ENCODE data around the gene TEX29.

Gene TEX29

DNA sequence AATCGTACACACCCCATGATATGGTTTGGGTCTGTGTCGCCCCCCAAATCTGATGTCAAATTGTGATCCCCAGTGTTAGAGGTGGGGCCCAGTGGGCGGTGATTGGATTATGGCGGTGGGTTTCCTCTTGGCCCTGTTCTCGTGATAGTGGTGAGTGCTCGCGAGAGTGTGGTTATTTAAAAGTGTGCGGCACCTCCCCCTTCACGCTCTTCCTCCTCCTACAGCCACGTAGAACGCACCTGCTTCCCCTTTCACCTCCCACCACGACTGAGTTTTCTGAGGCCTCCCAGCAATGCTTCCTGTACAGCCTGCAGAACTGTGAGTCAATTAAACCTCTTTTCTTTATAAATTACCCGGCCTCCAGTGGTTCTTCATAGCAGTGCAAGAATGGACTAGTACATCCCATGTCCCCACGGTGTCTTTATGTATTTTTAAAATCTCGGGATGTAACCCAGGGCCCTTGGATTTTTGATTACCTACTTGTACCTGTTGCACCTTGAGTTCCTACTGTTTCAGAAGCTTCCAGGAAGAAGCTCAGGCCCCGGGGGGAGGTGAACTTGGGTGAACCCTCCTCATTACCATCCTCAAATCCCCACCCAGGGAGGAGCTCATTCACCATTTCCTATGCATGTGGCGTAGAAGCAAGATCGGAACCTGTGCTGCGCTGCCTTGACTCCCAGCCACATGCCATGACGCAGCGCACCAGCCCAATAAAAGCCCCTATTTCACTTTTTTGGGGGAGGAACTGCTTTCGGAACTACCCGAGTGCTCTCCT is 52.4 kb downstream of the TEX29 start:
- DNase-seq, result no peak

GRCh38 chr13:111373486-111373885 is 53.0 kb downstream of the TEX29 start:
- no peak for DNase-seq

GRCh38 chr13:111380431-111380830 is 60.0 kb downstream of the TEX29 start:
- DNase-seq, result no peak

DNA sequence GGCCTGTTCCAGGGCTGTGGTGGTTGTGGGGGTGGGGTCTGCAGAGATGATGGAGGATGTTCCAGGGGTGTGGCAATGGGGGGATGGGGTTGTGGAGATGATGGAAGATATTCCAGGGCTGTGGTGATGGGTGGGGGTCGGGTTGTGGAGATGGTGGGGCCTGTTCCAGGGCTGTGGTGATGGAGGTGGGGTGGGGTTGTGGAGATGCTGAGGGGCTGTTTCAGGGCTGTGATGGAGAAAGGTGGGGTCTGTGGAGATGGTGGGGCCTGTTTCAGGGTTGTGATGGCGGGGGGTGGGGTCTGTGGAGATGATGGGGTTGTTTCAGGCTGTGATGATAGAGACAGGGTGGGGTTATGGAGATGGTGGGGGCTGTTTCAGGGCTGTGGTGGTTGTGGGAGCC is 62.0 kb downstream of the TEX29 start:
- no peak for DNase-seq

- DNase-seq, result no peak
These were observed 62.4 kb downstream of the TEX29 start for GRCh38 chr13:111382877-111383276.

DNA sequence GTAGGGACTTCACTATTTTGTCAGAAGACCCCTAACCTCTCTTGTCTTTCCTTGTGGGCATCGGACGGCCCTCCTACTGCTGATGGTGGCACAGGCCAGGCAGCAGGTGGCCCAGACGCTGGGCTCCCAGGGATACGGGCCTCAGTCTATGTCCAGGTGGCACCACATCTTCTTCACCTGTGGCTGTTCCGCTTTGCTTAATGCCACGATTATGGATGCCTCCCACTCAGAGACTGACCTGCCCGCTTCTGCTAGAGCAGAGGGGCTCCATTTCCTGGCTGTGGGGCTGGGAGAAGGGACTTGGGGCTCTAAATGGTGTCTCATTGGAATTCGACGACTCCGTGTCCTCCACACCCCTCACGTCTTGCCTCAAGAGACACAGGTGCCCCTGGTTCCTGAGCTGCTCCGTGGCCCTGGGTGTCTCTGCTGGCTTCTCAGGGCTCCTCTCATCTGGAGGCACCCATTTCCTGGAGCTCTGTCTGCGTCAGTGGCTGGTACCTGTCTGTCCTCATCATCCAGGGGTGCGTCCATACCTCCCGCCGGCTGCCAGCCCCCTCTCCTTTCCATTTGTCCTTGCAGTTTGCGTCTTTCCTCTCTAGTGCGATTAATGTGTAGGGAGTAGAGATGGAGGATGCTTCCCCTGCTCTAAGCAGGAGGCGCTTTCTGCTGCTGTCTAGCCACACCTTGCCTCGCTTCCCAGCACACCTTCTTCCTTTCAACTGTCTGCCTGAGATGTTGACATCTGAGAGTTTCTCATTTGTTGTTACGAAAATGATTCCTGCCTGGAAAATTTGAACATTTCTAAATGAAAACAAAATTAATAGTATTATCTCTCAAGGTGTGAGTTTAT is 63.4 kb downstream of the TEX29 start:
- no peak for DNase-seq

DNA sequence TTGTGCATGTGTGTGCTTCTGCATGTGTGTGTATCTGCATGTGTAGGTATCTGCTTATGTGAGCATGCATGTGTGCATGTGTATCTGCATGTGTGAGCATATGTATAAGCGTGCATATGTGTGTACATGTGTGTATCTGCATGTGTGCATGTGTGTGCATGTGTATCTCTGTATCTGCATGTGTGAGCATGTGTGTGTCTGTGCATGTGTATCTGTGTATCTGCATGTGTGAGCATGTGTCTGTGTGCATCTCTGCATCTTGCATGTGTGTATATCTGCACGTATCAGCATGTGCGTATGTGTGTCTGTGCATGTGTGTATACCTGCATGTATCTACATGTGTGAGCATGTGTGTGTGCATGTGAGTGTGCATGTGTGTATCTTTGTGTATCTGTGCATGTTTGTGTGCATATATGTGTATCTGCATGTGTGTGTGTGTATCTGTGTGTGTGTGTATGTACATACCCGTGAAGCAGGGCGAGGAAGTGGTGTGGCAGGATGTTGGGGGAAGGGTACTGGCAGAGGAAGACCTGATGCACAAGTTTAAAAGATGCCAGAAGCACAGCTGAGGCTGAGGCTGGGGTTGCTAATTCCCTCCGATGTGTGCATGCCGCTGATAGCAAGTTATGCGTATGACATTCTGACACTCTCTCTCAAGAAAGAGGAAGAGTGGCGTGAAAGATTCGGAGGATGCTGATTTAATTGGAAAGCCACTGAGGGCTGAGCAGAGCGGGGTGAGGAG is 64.2 kb downstream of the TEX29 start:
- DNase-seq, result no peak

GRCh38 chr13:111385183-111385857 is 64.9 kb downstream of the TEX29 start:
- no peak for DNase-seq

DNA sequence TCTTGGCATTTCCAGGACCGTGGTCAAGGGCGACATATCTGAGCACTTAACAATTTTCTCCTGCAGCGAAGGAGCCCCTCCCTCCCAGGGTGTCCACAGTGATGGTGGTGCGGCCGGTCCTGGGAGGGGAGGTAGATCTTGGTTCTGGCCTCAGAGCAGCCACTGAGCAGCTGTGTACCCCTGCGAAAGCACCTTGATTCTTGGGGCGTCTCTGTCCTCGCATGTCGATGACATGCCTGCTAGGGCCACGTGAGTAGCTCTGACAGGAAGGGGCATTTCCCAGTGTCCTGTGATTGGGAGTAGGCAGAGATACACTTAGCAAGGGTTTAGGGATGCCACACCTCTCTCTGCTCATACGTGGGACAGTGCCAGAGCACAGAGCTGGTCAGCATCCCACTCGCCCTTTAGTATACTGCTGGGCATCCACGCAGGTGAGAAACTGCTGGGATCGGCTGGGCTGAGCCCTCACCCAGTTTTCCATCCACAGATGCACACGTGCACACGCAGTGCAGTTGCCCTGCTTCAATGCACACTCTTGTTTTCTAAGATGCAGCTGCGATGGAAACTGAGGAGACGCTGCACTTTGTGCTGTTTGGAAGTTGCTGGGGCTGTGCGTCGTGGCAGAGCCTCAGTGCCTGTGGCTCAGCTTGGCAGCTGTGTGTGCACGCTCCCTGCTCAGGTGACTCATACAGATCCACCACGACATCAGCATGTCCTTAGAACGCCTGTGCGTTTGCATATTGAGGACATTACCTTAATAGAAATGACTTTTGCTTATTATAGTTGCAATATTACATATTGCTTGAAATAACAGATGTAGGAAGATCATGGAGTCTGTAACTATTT is 66.8 kb downstream of the TEX29 start:
- no peak for DNase-seq

- DNase-seq, result no peak
These were observed 67.6 kb downstream of the TEX29 start for GRCh38 chr13:111387945-111388600.

DNA sequence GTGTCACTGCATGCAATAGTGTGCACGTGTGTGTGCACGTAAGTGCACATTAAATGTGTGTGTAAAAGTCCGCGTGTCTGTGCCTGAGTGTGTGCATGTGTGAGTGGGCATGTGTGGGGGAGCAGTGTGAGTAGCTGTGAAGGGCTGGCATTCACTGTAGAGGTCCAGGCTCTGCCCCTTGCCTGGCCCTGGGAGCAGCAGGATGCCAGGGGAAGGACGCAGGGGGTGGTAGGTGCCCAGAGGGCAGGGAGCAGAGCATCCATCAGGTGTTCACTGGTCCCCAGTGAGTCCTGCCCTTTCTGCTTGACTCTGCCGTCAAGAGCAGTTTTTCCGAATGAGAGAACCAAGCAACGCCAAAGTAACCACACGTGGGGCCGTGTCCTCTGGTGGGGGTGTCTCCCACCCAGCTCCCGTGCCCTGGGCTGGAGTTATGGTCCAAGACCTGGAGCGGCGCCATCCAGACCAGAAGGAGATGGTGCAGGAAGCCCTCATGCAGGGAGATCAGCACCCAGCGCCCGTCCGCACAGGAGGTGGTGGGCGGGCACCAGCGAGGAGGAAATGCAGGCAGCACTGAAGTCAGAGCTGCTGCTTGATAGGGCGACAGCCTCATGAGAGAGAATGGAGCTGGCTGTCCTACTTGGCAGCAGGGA is 68.5 kb downstream of the TEX29 start:
- peak; percentile 41 for DNase-seq

DNA sequence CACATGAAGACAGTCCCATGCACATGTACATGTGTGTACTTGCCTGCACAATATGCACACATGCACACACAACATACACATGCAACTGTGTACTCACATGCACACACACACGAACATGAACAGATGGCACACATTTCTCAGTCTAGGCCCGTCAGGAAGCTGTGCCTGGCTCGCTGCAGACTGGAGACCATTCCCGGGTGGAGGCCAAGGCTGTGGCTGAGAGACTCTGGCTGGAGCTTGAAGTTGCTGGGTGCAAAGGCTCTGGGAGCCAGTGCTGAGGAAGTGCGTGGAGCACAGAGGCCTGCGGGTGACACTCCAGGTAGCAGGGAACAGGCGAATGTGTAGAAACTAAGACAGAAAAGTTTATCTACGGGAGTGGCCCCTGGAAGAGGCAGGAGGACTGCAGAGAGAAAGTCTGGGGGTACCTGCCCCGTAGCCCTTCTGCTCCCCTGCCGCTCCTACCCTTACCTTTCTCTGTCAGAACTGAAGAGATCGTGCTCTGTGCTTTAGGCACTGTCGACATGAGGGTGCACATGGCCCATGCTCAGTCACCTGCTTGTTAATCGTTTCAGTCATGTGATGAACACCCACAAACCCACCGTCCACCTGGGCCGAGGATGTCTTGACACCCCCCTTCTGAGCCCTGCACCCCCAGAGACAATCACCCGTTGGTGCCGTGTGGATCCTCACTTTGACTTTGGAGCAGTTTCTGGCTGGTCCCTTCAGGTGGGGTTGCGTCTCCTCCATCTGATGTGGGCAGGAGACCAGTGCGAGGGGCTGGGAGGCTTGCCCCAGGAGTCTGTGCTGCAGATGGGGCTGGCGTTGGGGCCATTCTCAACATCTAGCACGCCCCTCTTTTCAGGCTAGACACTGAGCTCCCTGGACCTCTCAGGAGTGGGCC is 69.4 kb downstream of the TEX29 start:
- DNase-seq, result no peak

GRCh38 chr13:111390522-111391270 is 70.3 kb downstream of the TEX29 start:
- DNase-seq, result no peak

GRCh38 chr13:111392486-111392885 is 72.0 kb downstream of the TEX29 start:
- no peak for DNase-seq

- no peak for DNase-seq
These were observed 72.9 kb downstream of the TEX29 start for GRCh38 chr13:111393221-111393790.
